Hepatocyte (in vitro differentiated cells): ENCODE results near the gene ITPKB.

Source experiments
- CTCF ChIP-seq: fragments of 200-600 bp; sonication (generic); IDR thresholded peaks from 2 replicates; pipeline ENCODE4 v1.5.1; 2016; ENCODE audit warnings: antibody characterized with exemption, mild to moderate bottlenecking; ENCODE audit not compliant: poor library complexity
- EZH2phosphoT487 ChIP-seq: fragments of 200-600 bp; sonication (generic); IDR thresholded peaks from one replicate; pipeline ENCODE4 v1.6.1; 2018; ENCODE audit warnings: antibody characterized with exemption, mild to moderate bottlenecking, low read depth, moderate library complexity; ENCODE audit not compliant: unreplicated experiment, severe bottlenecking

DNA sequence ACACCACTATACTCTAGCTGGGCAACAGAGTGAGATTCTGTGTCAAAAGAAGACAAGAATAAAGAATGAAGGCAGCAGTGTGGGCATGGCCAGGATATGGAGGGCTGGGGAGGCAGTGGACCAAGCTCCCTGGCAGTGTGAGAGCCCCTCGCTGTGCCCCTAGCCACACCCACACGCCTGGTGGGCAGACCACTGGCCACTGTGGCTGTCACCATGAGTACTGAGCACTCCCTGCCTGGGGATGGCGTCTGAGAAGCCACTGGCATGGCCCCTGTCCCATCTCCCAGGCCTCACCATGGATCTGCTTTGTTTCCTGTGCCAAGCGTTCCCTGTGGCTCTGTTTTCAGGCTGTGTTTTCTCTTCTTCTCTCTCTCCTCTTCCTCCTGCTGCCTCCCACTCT lies 138.8 kb downstream of the ITPKB start:
- TF ChIP-seq CTCF (no peak), EZH2phosphoT487 (no peak)
